Small intestine (tissue), 7 donors: ENCODE measurements around the gene FAT1. TPM values are rescaled to one million over a fixed set of nuclear protein-coding genes. Genes with fewer than 3 reads are reported as not detected.

Experiments used
- DNase-seq, 2 donors: peaks; one replicate each; pipeline versions ENCODE4 v3.0.0 to v3.0.0-alpha.2; 2013
- FAIRE-seq: peaks from 2 replicates; lab custom pipeline; 2012; peaks lifted over from hg19 to GRCh38; lab: Jason Lieb, UNC
- H3K27ac ChIP-seq, 3 donors: one replicate each; pipeline ENCODE4 v1.5.1; 2013; ENCODE audit warnings: low read length in 2 of 3, mild to moderate bottlenecking in 2 of 3, control low read depth in 1 of 3, inconsistent platforms in 1 of 3, low read depth in 1 of 3, moderate library complexity in 1 of 3
- H3K27me3 ChIP-seq, 3 donors: one replicate each; pipeline ENCODE4 v1.6.1; 2013; ENCODE audit warnings: low read length in 3 of 3, inconsistent platforms in 1 of 3; ENCODE audit not compliant: control insufficient read depth in 3 of 3, insufficient read depth in 3 of 3
- H3K36me3 ChIP-seq, 3 donors: one replicate each; pipeline ENCODE4 v1.6.1; 2013; ENCODE audit warnings: low read length in 3 of 3, inconsistent platforms in 1 of 3, low read depth in 1 of 3, mild to moderate bottlenecking in 1 of 3, moderate library complexity in 1 of 3; ENCODE audit not compliant: control insufficient read depth in 3 of 3, insufficient read depth in 2 of 3
- H3K4me1 ChIP-seq, 3 donors: one replicate each; pipeline ENCODE4 v1.6.1; 2013; ENCODE audit warnings: low read length in 2 of 3, inconsistent platforms in 1 of 3, low read depth in 1 of 3, mild to moderate bottlenecking in 1 of 3, moderate library complexity in 1 of 3; ENCODE audit not compliant: control insufficient read depth in 3 of 3, insufficient read depth in 2 of 3
- H3K4me3 ChIP-seq, 3 donors: one replicate each; pipeline ENCODE4 v1.5.1; 2013; ENCODE audit warnings: low read length in 3 of 3, control low read depth in 1 of 3, inconsistent platforms in 1 of 3, low read depth in 1 of 3, mild to moderate bottlenecking in 1 of 3, moderate library complexity in 1 of 3
- H3K9me3 ChIP-seq, 2 donors: one replicate each; pipeline ENCODE4 v1.6.1; 2013; ENCODE audit warnings: low read depth in 1 of 2, low read length in 1 of 2; ENCODE audit not compliant: control insufficient read depth in 2 of 2, insufficient read depth in 1 of 2
- WGBS, 3 donors: extraction: QIAGEN DNeasy Blood & Tissue Kit; methylation state at CpG; one replicate each; pipeline ENCODE4 v1.1.7; 2013; 5-methylcytosine and 5-hydroxymethylcytosine counted together
- polyA plus RNA-seq, 4 donors: library from polyadenylated mRNA; stranded (reverse) in 3 of 4; unstranded in 1 of 4; fragments of 200-250 nt in 3 of 4; fragments of 120-200 nt in 1 of 4; gene quantifications; one replicate each; pipeline versions ENCODE4 v1.2.1 to v1.2.3, GENCODE V29; 2013
- donor health status: healthy with polysubstance abuse.
- donor health status: control.
- donor health status: control.
- donor health status: Bipolar disorder and iron deficiency.
- donor health status: healthy.

The FAT1 gene
- polyA plus RNA-seq, 4 donors: 62.4 to 189 (median 83.6) TPM

GRCh38 chr4:186714006-186714675 lies 9.5 kb downstream of the FAT1 start:
- no peak overlapping the region for H3K4me3 ChIP-seq
- H3K27ac ChIP-seq: no peak overlapping the region
- H3K27me3 ChIP-seq: no peaks in the 10 kb centered on the region
- FAIRE-seq: no peak
- peaks cover 0 to 10% of the 10 kb centered on the region in 2 donors for H3K9me3 ChIP-seq
- 86 to 91% (median 86%) methylated on average over 16 of the region's 16 CpGs for WGBS, 3 donors
- DNase-seq: no peak
- H3K4me1 ChIP-seq: peaks cover 0 to 9% (median 5%) of the 10 kb centered on the region in 3 donors
- H3K36me3 ChIP-seq: peaks cover 0 to 20% (median 0%) of the 10 kb centered on the region in 3 donors

GRCh38 chr4:186712690-186713089 lies 11.0 kb downstream of the FAT1 start:
- no peak for FAIRE-seq
- no peak for DNase-seq
- H3K4me3 ChIP-seq: no peak overlapping the region
- no peaks in the 10 kb centered on the region for H3K9me3 ChIP-seq
- H3K27me3 ChIP-seq: no peaks in the 10 kb centered on the region
- H3K36me3 ChIP-seq: peaks cover 6 to 28% (median 9%) of the 10 kb centered on the region in 3 donors
- H3K27ac ChIP-seq: no peak overlapping the region
- 83 to 89% (median 85%) methylated on average over 7 of the region's 7 CpGs for WGBS, 3 donors
- peaks cover 0 to 11% (median 5%) of the 10 kb centered on the region in 3 donors for H3K4me1 ChIP-seq

- FAIRE-seq: no peak
Measured at GRCh38 chr4:186710521-186711119, 13.0 kb downstream of the FAT1 start.

GRCh38 chr4:186709517-186709916 lies 14.1 kb downstream of the FAT1 start:
- H3K9me3 ChIP-seq: no peaks in the 10 kb centered on the region
- DNase-seq (no peak), FAIRE-seq (no peak)
- no peak overlapping the region for H3K4me3 ChIP-seq
- 22 to 58% (median 34%) methylated on average over 9 of the region's 9 CpGs for WGBS, 3 donors
- H3K36me3 ChIP-seq: peaks cover 8 to 45% (median 16%) of the 10 kb centered on the region in 3 donors
- H3K27ac ChIP-seq: no peak overlapping the region
- no peaks in the 10 kb centered on the region for H3K27me3 ChIP-seq
- H3K4me1 ChIP-seq: peaks cover 0 to 10% (median 5%) of the 10 kb centered on the region in 3 donors

More at GRCh38 chr4:186710521-186711119, 13.0 kb downstream of the FAT1 start:
- Histone ChIP-seq H3K4me3 (no peak overlapping the region), H3K27ac (no peak overlapping the region), H3K4me1 (peaks cover 0 to 10% (median 5%) of the 10 kb centered on the region in 3 donors), H3K27me3 (no peaks in the 10 kb centered on the region), H3K9me3 (no peaks in the 10 kb centered on the region), H3K36me3 (peaks cover 8 to 38% (median 13%) of the 10 kb centered on the region in 3 donors)
- peak in 1 of 2 donors; percentile 28 for DNase-seq
- 48 to 70% (median 55%) methylated on average over 5 of the region's 5 CpGs for WGBS, 3 donors

- peaks cover 0 to 10% (median 5%) of the 10 kb centered on the region in 3 donors for H3K4me1 ChIP-seq
- no peaks in the 10 kb centered on the region for H3K27me3 ChIP-seq
- FAIRE-seq (no peak), DNase-seq (no peak)
- no peaks in the 10 kb centered on the region for H3K9me3 ChIP-seq
- WGBS, 3 donors: 41 to 72% (median 47%) methylated on average over 6 of the region's 6 CpGs
- H3K36me3 ChIP-seq: peaks cover 8 to 40% (median 18%) of the 10 kb centered on the region in 3 donors
- H3K4me3 ChIP-seq: no peak overlapping the region
- H3K27ac ChIP-seq: no peak overlapping the region
Measured at GRCh38 chr4:186708554-186708953, 15.1 kb downstream of the FAT1 start.

- H3K27ac ChIP-seq: no peak overlapping the region
- WGBS, 3 donors: 84 to 89% (median 86%) methylated on average over 16 of the region's 16 CpGs
- H3K36me3 ChIP-seq: peaks cover 8 to 44% (median 18%) of the 10 kb centered on the region in 3 donors
- DNase-seq (no peak), FAIRE-seq (no peak)
- H3K4me3 ChIP-seq: no peak overlapping the region
- peaks cover under 1 to 12% (median 5%) of the 10 kb centered on the region in 3 donors for H3K4me1 ChIP-seq
- no peaks in the 10 kb centered on the region for H3K9me3 ChIP-seq
- no peaks in the 10 kb centered on the region for H3K27me3 ChIP-seq
Measured at GRCh38 chr4:186707996-186708395, 15.7 kb downstream of the FAT1 start.

- Histone ChIP-seq H3K36me3 (peaks cover 8 to 46% (median 18%) of the 10 kb centered on the region in 3 donors), H3K4me3 (no peak overlapping the region), H3K4me1 (peaks cover 2 to 15% (median 5%) of the 10 kb centered on the region in 3 donors), H3K9me3 (no peaks in the 10 kb centered on the region), H3K27ac (no peak overlapping the region), H3K27me3 (no peaks in the 10 kb centered on the region)
- no peak for FAIRE-seq
- DNase-seq: no peak
- 83 to 88% (median 83%) methylated on average over 6 of the region's 6 CpGs for WGBS, 3 donors
Measured at GRCh38 chr4:186707574-186707973, 16.1 kb downstream of the FAT1 start.

GRCh38 chr4:186704057-186704456 lies 19.6 kb downstream of the FAT1 start:
- no peaks in the 10 kb centered on the region for H3K9me3 ChIP-seq
- peaks cover 8 to 56% (median 18%) of the 10 kb centered on the region in 3 donors for H3K36me3 ChIP-seq
- peaks cover 4 to 40% (median 6%) of the 10 kb centered on the region in 3 donors for H3K4me1 ChIP-seq
- H3K27ac ChIP-seq: no peak overlapping the region
- DNase-seq (no peak), FAIRE-seq (no peak)
- H3K4me3 ChIP-seq: no peak overlapping the region
- no peaks in the 10 kb centered on the region for H3K27me3 ChIP-seq
- WGBS, 3 donors: 58 to 65% (median 62%) methylated on average over 4 of the region's 4 CpGs
